ENCODE data around the gene LTBP1. TPM values are rescaled to one million over a fixed set of nuclear protein-coding genes. Genes with fewer than 3 reads are reported as not detected.

The LTBP1 gene
- total RNA-seq, 2 donors from 2014 or later = 25.9 to 99.8 TPM

GRCh38 chr2:33426666-33427231, 480.0 kb downstream of the LTBP1 start:
- no peak overlapping the region for H3K4me3 ChIP-seq
- H3K36me3 ChIP-seq = no peaks in the 10 kb centered on the region
- intact Hi-C loops (cut with DNase I) = no loop called here
- no peaks in the 10 kb centered on the region for H3K4me1 ChIP-seq (replicated peaks)
- 65% methylated on average over 3 of the region's 3 CpGs for WGBS
- DNase-seq (ENCODE audit: low spot score) = no peak
- TF ChIP-seq POLR2A (IDR thresholded peaks at IDR 0.05) = no peak
- TF ChIP-seq CTCF (IDR thresholded peaks at IDR 0.05) = no peak
- no peak for TF ChIP-seq POLR2AphosphoS5 (IDR thresholded peaks at IDR 0.05)
- H3K27ac ChIP-seq = no peak overlapping the region
- H3K9me3 ChIP-seq = no peaks in the 10 kb centered on the region
- H3K27me3 ChIP-seq (replicated peaks; ENCODE audit: insufficient read depth) = no peaks in the 10 kb centered on the region

- intact Hi-C loops (cut with DNase I) = no loop called here
- no peak overlapping the region for H3K27ac ChIP-seq
- H3K36me3 ChIP-seq = no peaks in the 10 kb centered on the region
- no peak overlapping the region for H3K4me3 ChIP-seq
- no peaks in the 10 kb centered on the region for H3K4me1 ChIP-seq (replicated peaks)
- WGBS = 46% methylated on average over 3 of the region's 3 CpGs
- H3K9me3 ChIP-seq = no peaks in the 10 kb centered on the region
- no peak for DNase-seq (ENCODE audit: low spot score)
- H3K27me3 ChIP-seq (replicated peaks; ENCODE audit: insufficient read depth) = no peaks in the 10 kb centered on the region
- TF ChIP-seq POLR2A (IDR thresholded peaks at IDR 0.05) = no peak
- no peak for TF ChIP-seq CTCF (IDR thresholded peaks at IDR 0.05)
- no peak for TF ChIP-seq POLR2AphosphoS5 (IDR thresholded peaks at IDR 0.05)
Observed at GRCh38 chr2:33430077-33430476, 483.3 kb downstream of the LTBP1 start.

GRCh38 chr2:33430856-33431255, 484.1 kb downstream of the LTBP1 start:
- Histone ChIP-seq H3K27me3 (replicated peaks; ENCODE audit: insufficient read depth) (no peaks in the 10 kb centered on the region), H3K4me3 (no peak overlapping the region), H3K36me3 (no peaks in the 10 kb centered on the region), H3K9me3 (no peaks in the 10 kb centered on the region), H3K27ac (no peak overlapping the region), H3K4me1 (replicated peaks) (no peaks in the 10 kb centered on the region)
- DNase-seq (ENCODE audit: low spot score) = no peak
- intact Hi-C loops (cut with DNase I) = no loop called here
- 15% methylated on average over 1 of the region's 1 CpG for WGBS
- TF ChIP-seq POLR2A (IDR thresholded peaks at IDR 0.05) (no peak), POLR2AphosphoS5 (IDR thresholded peaks at IDR 0.05) (no peak), CTCF (IDR thresholded peaks at IDR 0.05) (no peak)

GRCh38 chr2:33432871-33433270, 486.1 kb downstream of the LTBP1 start:
- 93% methylated on average over 2 of the region's 2 CpGs for WGBS
- H3K36me3 ChIP-seq = no peaks in the 10 kb centered on the region
- TF ChIP-seq POLR2AphosphoS5 (IDR thresholded peaks at IDR 0.05) (no peak), POLR2A (IDR thresholded peaks at IDR 0.05) (no peak)
- no peak overlapping the region for H3K27ac ChIP-seq
- no peak for DNase-seq (ENCODE audit: low spot score)
- intact Hi-C loops (cut with DNase I) = no loop called here
- H3K4me3 ChIP-seq = no peak overlapping the region
- H3K9me3 ChIP-seq = no peaks in the 10 kb centered on the region
- H3K4me1 ChIP-seq (replicated peaks) = no peaks in the 10 kb centered on the region
- H3K27me3 ChIP-seq (replicated peaks; ENCODE audit: insufficient read depth) = no peaks in the 10 kb centered on the region

GRCh38 chr2:33433279-33434235, 486.8 kb downstream of the LTBP1 start:
- TF ChIP-seq POLR2AphosphoS5 (IDR thresholded peaks at IDR 0.05) (no peak), CTCF (IDR thresholded peaks at IDR 0.05) (no peak), POLR2A (IDR thresholded peaks at IDR 0.05) (no peak)
- H3K4me3 ChIP-seq = no peak overlapping the region
- no peaks in the 10 kb centered on the region for H3K27me3 ChIP-seq (replicated peaks; ENCODE audit: insufficient read depth)
- no peaks in the 10 kb centered on the region for H3K9me3 ChIP-seq
- no peak for DNase-seq (ENCODE audit: low spot score)
- no peaks in the 10 kb centered on the region for H3K36me3 ChIP-seq
- no peak overlapping the region for H3K27ac ChIP-seq
- no peaks in the 10 kb centered on the region for H3K4me1 ChIP-seq (replicated peaks)
- intact Hi-C loops (cut with DNase I) = no loop called here
- 75% methylated on average over 7 of the region's 7 CpGs for WGBS
